Measurements from ENCODE around the gene SLC22A14. TPM values are rescaled to one million over a fixed set of nuclear protein-coding genes. Genes with fewer than 3 reads are reported as not detected.

SLC22A14 gene
- total RNA-seq, 1 experiment from 2014 or later: not detected

GRCh38 chr3:38345879-38346586, 63.9 kb downstream of the SLC22A14 start:
- no peak for DNase-seq (ENCODE audit: low spot score)

- peak; percentile 61 for DNase-seq (ENCODE audit: low spot score)
Observed at GRCh38 chr3:38346587-38347410, 64.7 kb downstream of the SLC22A14 start, which contains the start of gene XYLB. TSS of gene XYLB (plus strand) at chr3:38346785. CDS start at chr3:38346869, 84 bp downstream.

GRCh38 chr3:38347421-38348200, 65.5 kb downstream of the SLC22A14 start:
- DNase-seq (ENCODE audit: low spot score): no peak

- peak; percentile 74 for DNase-seq (ENCODE audit: low spot score)
Observed at GRCh38 chr3:38348903-38349302, 66.8 kb downstream of the SLC22A14 start.

- DNase-seq (ENCODE audit: low spot score): peak; percentile 47
Observed at GRCh38 chr3:38349684-38350359, 67.7 kb downstream of the SLC22A14 start.

GRCh38 chr3:38353151-38353550, 71.1 kb downstream of the SLC22A14 start:
- DNase-seq (ENCODE audit: low spot score): no peak

- peak; percentile 21 for DNase-seq (ENCODE audit: low spot score)
Observed at GRCh38 chr3:38354588-38355330, 72.7 kb downstream of the SLC22A14 start.

- no peak for DNase-seq (ENCODE audit: low spot score)
Observed at GRCh38 chr3:38359038-38359437, 76.9 kb downstream of the SLC22A14 start.

GRCh38 chr3:38360345-38360744, 78.3 kb downstream of the SLC22A14 start:
- no peak for DNase-seq (ENCODE audit: low spot score)

GRCh38 chr3:38361496-38361895, 79.4 kb downstream of the SLC22A14 start:
- DNase-seq (ENCODE audit: low spot score): no peak

- no peak for DNase-seq (ENCODE audit: low spot score)
Observed at GRCh38 chr3:38362825-38363224, 80.7 kb downstream of the SLC22A14 start.

GRCh38 chr3:38364721-38365400, 82.8 kb downstream of the SLC22A14 start:
- no peak for DNase-seq (ENCODE audit: low spot score)

- DNase-seq (ENCODE audit: low spot score): no peak
Observed at GRCh38 chr3:38365469-38366062, 83.5 kb downstream of the SLC22A14 start.

- DNase-seq (ENCODE audit: low spot score): no peak
Observed at GRCh38 chr3:38366082-38366481, 84.0 kb downstream of the SLC22A14 start.

GRCh38 chr3:38367779-38368178, 85.7 kb downstream of the SLC22A14 start:
- no peak for DNase-seq (ENCODE audit: low spot score)

Other genes with a start within 250 kb of the SLC22A14 start
- not detected in 2 replicates for gene DLEC1, start 243.1 kb upstream of the SLC22A14 start, total RNA-seq (2014; rRNA removed; shearing (Covaris generic))
- gene ACAA1, start 145.2 kb upstream of the SLC22A14 start, total RNA-seq (2014; rRNA removed; shearing (Covaris generic)): 17.7 and 18.1 TPM in 2 replicates
- gene MYD88, start 143.6 kb upstream of the SLC22A14 start, total RNA-seq (2014; rRNA removed; shearing (Covaris generic)): 0.93 and 2.1 TPM in 2 replicates
- gene OXSR1, start 116.8 kb upstream of the SLC22A14 start, total RNA-seq (2014; rRNA removed; shearing (Covaris generic)): 38.8 and 44.7 TPM in 2 replicates
- not detected in 2 replicates for gene SLC22A13, start 16.5 kb upstream of the SLC22A14 start, total RNA-seq (2014; rRNA removed; shearing (Covaris generic))
- gene XYLB, start 64.5 kb downstream of the SLC22A14 start, total RNA-seq (2014; rRNA removed; shearing (Covaris generic)): 2.7 TPM in 2 replicates
- 1.2 and 1.3 TPM in 2 replicates for gene ACVR2B, start 171.6 kb downstream of the SLC22A14 start, total RNA-seq (2014; rRNA removed; shearing (Covaris generic))
- gene EXOG, start 214.0 kb downstream of the SLC22A14 start, total RNA-seq (2014; rRNA removed; shearing (Covaris generic)): 10.9 and 13.6 TPM in 2 replicates

All from A172 (cell line).